Peyer's patch (tissue), 4 donors: Measurements from ENCODE around the gene MXD4. TPM values are rescaled to one million over a fixed set of nuclear protein-coding genes. Genes with fewer than 3 reads are reported as not detected.

Source experiments
- DNase-seq, 3 donors: peaks; one replicate each; pipeline ENCODE4 v3.0.0-alpha.2; 2017 to 2019
- H3K27ac ChIP-seq, 4 donors: fragments of 200-600 bp; sonication (generic); one replicate each; pipeline ENCODE4 v1.5.1; 2016 to 2019
- H3K27me3 ChIP-seq, 2 donors: fragments of 200-600 bp; sonication (generic); one replicate each; pipeline ENCODE4 v1.5.1; 2019
- H3K36me3 ChIP-seq, 3 donors: fragments of 200-600 bp; sonication (generic); one replicate each; pipeline ENCODE4 v1.5.1; 2016 to 2019
- H3K4me1 ChIP-seq, 4 donors: fragments of 200-600 bp; sonication (generic); one replicate each; pipeline ENCODE4 v1.5.1; 2016 to 2019
- H3K4me3 ChIP-seq, 4 donors: fragments of 200-600 bp; sonication (generic); 1 replicate in 3 of 4; 2 replicates in 1 of 4; pipeline ENCODE4 v1.5.1; 2016 to 2019; ENCODE audit warnings: mild to moderate bottlenecking in 1 of 4
- H3K9me3 ChIP-seq, 4 donors: fragments of 200-600 bp; sonication (generic); one replicate each; pipeline ENCODE4 v1.5.1; 2016 to 2019; ENCODE audit warnings: mild to moderate bottlenecking in 1 of 4
- CTCF ChIP-seq, 6 experiments: fragments of 450-650 bp in 4 of 6; fragments of 200-600 bp in 2 of 6; sonication (generic) in 1 of 6; IDR thresholded peaks; one replicate each; pipeline ENCODE4 v1.5.1; 2017 to 2019; ENCODE audit warnings: antibody characterized with exemption in 6 of 6, mild to moderate bottlenecking in 3 of 6, moderate library complexity in 1 of 6
- POLR2A ChIP-seq, 2 donors: fragments of 450-650 bp; IDR thresholded peaks; one replicate each; pipeline ENCODE4 v1.5.1; 2017; ENCODE audit warnings: antibody characterized with exemption in 2 of 2, mild to moderate bottlenecking in 2 of 2, moderate library complexity in 2 of 2
- total RNA-seq, 4 donors: library from RNA; depleted of rRNA; stranded (reverse); fragments of >200 nt; gene quantifications; one replicate each; pipeline ENCODE4 v1.1.0, GENCODE V29; 2016

The MXD4 gene
- total RNA-seq, 4 donors from 2014 or later = 28.9 to 52.5 (median 44.0) TPM

- Histone ChIP-seq H3K9me3 (no peaks in the 10 kb centered on the region), H3K4me3 (no peak overlapping the region), H3K27ac (no peak overlapping the region), H3K27me3 (no peaks in the 10 kb centered on the region), H3K36me3 (peaks cover 0 to 23% (median 0%) of the 10 kb centered on the region in 3 donors), H3K4me1 (peaks cover 0 to 7% (median 1%) of the 10 kb centered on the region in 4 donors)
- no peak for DNase-seq
- TF ChIP-seq CTCF (IDR thresholded peaks at IDR 0.05) (no peak), POLR2A (IDR thresholded peaks at IDR 0.05) (no peak)
Observed at GRCh38 chr4:2269206-2269531, 7.3 kb upstream of the MXD4 start.

- Histone ChIP-seq H3K27me3 (no peaks in the 10 kb centered on the region), H3K4me3 (no peak overlapping the region), H3K4me1 (peaks cover 0 to 7% (median 1%) of the 10 kb centered on the region in 4 donors), H3K27ac (no peak overlapping the region), H3K9me3 (no peaks in the 10 kb centered on the region), H3K36me3 (peaks cover 0 to 23% (median 0%) of the 10 kb centered on the region in 3 donors)
- no peak for DNase-seq
- TF ChIP-seq POLR2A (IDR thresholded peaks at IDR 0.05) = no peak
- TF ChIP-seq CTCF (IDR thresholded peaks at IDR 0.05) = no peak
Observed at GRCh38 chr4:2268357-2269205, 6.7 kb upstream of the MXD4 start.

- Histone ChIP-seq H3K4me1 (peaks cover 0 to 13% (median 4%) of the 10 kb centered on the region in 4 donors), H3K9me3 (no peaks in the 10 kb centered on the region), H3K27ac (no peak overlapping the region), H3K4me3 (no peak overlapping the region), H3K36me3 (peaks cover 0 to 23% (median 0%) of the 10 kb centered on the region in 3 donors), H3K27me3 (no peaks in the 10 kb centered on the region)
- no peak for DNase-seq
- TF ChIP-seq POLR2A (IDR thresholded peaks at IDR 0.05) (no peak), CTCF (IDR thresholded peaks at IDR 0.05) (no peak)
Observed at GRCh38 chr4:2267841-2268240, 5.9 kb upstream of the MXD4 start.

GRCh38 chr4:2267320-2267811 is 5.5 kb upstream of the MXD4 start:
- H3K4me3 ChIP-seq = no peak overlapping the region
- H3K9me3 ChIP-seq = no peaks in the 10 kb centered on the region
- H3K27ac ChIP-seq = no peak overlapping the region
- peaks cover 0 to 16% (median 6%) of the 10 kb centered on the region in 4 donors for H3K4me1 ChIP-seq
- peaks cover 0 to 19% (median 0%) of the 10 kb centered on the region in 3 donors for H3K36me3 ChIP-seq
- DNase-seq = no peak
- TF ChIP-seq CTCF (IDR thresholded peaks at IDR 0.05) (no peak), POLR2A (IDR thresholded peaks at IDR 0.05) (no peak)
- no peaks in the 10 kb centered on the region for H3K27me3 ChIP-seq

- Histone ChIP-seq H3K27ac (no peak overlapping the region), H3K9me3 (no peaks in the 10 kb centered on the region)
Observed at GRCh38 chr4:2266821-2267220, 4.9 kb upstream of the MXD4 start.

More at GRCh38 chr4:2266821-2267220, 4.9 kb upstream of the MXD4 start:
- DNase-seq = no peak
- H3K36me3 ChIP-seq = peaks cover 0 to 13% (median 0%) of the 10 kb centered on the region in 3 donors
- peaks cover 0 to 16% (median 6%) of the 10 kb centered on the region in 4 donors for H3K4me1 ChIP-seq
- no peaks in the 10 kb centered on the region for H3K27me3 ChIP-seq
- TF ChIP-seq CTCF (IDR thresholded peaks at IDR 0.05) (no peak), POLR2A (IDR thresholded peaks at IDR 0.05) (no peak)
- no peak overlapping the region for H3K4me3 ChIP-seq
